ENCODE results near the gene KRT23.

KRT23 gene

DNA sequence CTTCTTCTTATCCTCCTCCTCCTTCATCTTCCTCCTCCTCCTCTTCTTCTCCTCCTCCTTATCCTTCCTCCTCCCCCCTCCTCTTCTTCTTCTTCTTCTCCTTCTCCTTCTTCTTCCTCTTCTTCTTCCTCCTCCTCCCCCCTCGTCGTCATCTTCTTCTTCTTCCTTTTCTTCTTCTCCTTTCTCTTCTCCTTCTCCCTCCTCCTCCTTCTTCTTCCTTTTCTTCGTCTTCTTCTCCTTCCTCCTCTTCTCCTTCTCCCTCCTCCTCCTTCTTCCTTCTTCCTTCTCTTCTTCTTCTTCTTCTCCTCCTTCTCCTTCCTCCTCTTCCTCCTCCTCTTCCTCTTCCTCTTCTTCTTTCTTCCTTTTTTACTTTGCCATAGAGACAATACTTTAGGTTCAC, 5.1 kb upstream of the KRT23 start:
- no peak overlapping the region for H3K4me3 ChIP-seq (ENCODE audit: low read length)
- TF ChIP-seq CTCF (conservative IDR thresholded peaks at IDR 0.05; ENCODE audit: low read depth, low read length), result no peak
- no peak for DNase-seq (ENCODE audit: low read depth)

GRCh38 chr17:40940266-40940665, 2.8 kb upstream of the KRT23 start:
- TF ChIP-seq CTCF (conservative IDR thresholded peaks at IDR 0.05; ENCODE audit: low read depth, low read length), result no peak
- no peak overlapping the region for H3K4me3 ChIP-seq (ENCODE audit: low read length)
- no peak for DNase-seq (ENCODE audit: low read depth)

GRCh38 chr17:40938981-40939380, 1.5 kb upstream of the KRT23 start:
- H3K4me3 ChIP-seq (ENCODE audit: low read length), result no peak overlapping the region
- no peak for TF ChIP-seq CTCF (conservative IDR thresholded peaks at IDR 0.05; ENCODE audit: low read depth, low read length)
- no peak for DNase-seq (ENCODE audit: low read depth)

GRCh38 chr17:40936976-40937375, 470 bp downstream of the KRT23 start:
- no peak for DNase-seq (ENCODE audit: low read depth)
- no peak overlapping the region for H3K4me3 ChIP-seq (ENCODE audit: low read length)
- TF ChIP-seq CTCF (conservative IDR thresholded peaks at IDR 0.05; ENCODE audit: low read depth, low read length), result no peak

DNA sequence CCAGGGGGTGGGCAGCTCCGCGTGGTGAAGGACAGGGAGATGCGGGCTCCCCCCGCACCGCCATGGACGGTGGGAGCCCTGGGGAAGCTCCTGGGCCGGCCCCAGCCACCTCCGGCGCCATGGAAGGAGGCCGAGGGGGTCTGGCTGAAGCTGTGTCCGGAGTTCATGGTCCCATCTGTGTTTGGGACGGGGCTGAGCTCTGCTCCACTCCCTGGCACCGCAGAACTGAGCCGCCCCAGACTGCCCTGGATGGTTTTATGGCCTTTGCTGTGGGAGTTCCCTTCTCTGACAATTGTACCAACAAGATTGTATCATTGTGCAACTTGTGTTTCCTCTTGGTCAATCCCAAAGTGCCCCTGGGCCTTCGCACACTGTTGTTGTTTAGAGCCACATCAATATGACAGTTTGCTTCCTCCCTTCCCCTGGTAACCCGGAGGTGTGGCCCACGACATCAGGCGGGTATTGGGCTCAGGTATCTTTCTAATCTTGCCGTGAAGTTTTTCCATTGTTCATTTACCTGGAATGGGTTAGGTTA, 942 bp downstream of the KRT23 start:
- no peak for DNase-seq (ENCODE audit: low read depth)
- no peak overlapping the region for H3K4me3 ChIP-seq (ENCODE audit: low read length)
- TF ChIP-seq CTCF (conservative IDR thresholded peaks at IDR 0.05; ENCODE audit: low read depth, low read length), result no peak

DNA sequence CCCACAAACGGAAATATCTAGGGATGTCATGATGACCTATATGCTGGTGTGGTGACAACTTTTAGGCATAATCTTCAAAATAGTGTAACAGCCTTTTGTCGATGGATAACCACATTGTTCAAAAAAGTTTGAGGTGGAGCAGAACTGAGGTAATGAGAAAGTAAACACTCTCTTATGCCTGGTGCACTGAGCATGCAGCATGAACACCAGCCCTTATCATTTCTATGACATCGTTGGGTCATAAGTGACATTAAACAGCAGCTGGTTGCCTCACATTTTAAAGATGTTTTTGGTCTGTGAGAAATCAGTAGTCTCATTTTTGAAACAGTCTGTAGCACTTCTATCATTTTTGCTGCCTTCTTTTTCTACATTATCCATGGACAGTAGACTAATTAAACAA, 1.8 kb downstream of the KRT23 start:
- H3K4me3 ChIP-seq (ENCODE audit: low read length), result no peak overlapping the region
- no peak for DNase-seq (ENCODE audit: low read depth)
- TF ChIP-seq CTCF (conservative IDR thresholded peaks at IDR 0.05; ENCODE audit: low read depth, low read length), result no peak

DNA sequence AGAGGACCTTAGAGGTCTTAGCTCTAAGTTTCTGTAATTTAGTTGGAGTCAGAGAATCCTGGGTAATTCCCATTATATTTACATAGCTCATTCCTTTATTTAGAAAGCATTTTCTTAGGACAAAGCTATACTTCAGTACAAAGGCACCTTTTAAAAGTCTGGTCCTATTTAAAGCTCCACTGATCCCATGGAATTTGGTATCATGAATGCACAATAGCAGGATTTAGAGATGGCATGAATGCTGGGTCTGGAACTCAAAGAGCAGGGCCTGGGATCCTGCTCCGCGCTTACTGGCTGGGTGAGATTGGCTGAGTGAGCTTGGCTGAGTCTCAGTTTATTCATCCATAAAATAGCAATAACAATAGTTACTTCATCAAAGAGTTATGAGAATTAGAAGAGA, 4.8 kb downstream of the KRT23 start:
- peak; percentile 87 for DNase-seq (ENCODE audit: low read depth)
- no peak for TF ChIP-seq CTCF (conservative IDR thresholded peaks at IDR 0.05; ENCODE audit: low read depth, low read length)
- H3K4me3 ChIP-seq (ENCODE audit: low read length), result no peak overlapping the region
